Measurements from ENCODE around the gene TNS3.

DNA sequence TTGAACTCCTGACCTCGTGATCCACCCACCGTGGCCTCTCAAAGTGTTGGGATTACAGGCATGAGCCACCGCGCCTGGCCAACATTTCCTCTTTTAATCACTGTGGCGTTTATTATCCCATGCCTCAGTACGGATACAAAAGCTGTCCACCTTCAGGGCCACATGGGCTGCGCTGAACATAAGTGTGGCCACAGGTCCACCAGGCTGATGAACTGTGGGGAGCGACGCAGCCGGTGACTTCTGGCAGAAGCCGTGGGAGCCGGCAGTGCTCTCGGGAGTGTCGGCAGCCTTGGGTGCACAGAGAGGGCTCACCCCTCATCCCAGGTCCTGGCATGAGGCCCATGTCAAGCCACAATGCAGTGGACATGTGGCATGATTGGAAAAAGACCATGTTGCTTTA is 223.6 kb downstream of the TNS3 start:
- TF ChIP-seq, protein P1, sequence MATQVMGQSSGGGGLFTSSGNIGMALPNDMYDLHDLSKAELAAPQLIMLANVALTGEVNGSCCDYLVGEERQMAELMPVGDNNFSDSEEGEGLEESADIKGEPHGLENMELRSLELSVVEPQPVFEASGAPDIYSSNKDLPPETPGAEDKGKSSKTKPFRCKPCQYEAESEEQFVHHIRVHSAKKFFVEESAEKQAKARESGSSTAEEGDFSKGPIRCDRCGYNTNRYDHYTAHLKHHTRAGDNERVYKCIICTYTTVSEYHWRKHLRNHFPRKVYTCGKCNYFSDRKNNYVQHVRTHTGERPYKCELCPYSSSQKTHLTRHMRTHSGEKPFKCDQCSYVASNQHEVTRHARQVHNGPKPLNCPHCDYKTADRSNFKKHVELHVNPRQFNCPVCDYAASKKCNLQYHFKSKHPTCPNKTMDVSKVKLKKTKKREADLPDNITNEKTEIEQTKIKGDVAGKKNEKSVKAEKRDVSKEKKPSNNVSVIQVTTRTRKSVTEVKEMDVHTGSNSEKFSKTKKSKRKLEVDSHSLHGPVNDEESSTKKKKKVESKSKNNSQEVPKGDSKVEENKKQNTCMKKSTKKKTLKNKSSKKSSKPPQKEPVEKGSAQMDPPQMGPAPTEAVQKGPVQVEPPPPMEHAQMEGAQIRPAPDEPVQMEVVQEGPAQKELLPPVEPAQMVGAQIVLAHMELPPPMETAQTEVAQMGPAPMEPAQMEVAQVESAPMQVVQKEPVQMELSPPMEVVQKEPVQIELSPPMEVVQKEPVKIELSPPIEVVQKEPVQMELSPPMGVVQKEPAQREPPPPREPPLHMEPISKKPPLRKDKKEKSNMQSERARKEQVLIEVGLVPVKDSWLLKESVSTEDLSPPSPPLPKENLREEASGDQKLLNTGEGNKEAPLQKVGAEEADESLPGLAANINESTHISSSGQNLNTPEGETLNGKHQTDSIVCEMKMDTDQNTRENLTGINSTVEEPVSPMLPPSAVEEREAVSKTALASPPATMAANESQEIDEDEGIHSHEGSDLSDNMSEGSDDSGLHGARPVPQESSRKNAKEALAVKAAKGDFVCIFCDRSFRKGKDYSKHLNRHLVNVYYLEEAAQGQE (IDR thresholded peaks at IDR 0.05; ENCODE audit: insufficient read depth in 1 of 2, low read depth in 2 of 2, low read length in 1 of 2): no peak
- no peak for TF ChIP-seq CTCF (IDR thresholded peaks at IDR 0.05)
- TF ChIP-seq POLR2AphosphoS5 (IDR thresholded peaks at IDR 0.05; ENCODE audit: low read depth, low read length): no peak
- TF ChIP-seq TCF7L2 (IDR thresholded peaks at IDR 0.05; ENCODE audit: low read depth, low read length): no peak
